Renal cortical epithelial cell (primary cell): ENCODE results near the gene GRIN1. TPM values are rescaled to one million over a fixed set of nuclear protein-coding genes. Genes with fewer than 3 reads are reported as not detected.

Experiments
- DNase-seq: peaks from one replicate; pipeline ENCODE4 v3.0.0-alpha.2; 2011; ENCODE audit warnings: low read depth
- total RNA-seq: library from RNA; depleted of rRNA; stranded (reverse); fragments of >200 nt; gene quantifications from 2 replicates; pipeline ENCODE4 v1.2.3, GENCODE V29; 2014

Gene GRIN1
- total RNA-seq, 1 donor from 2014 or later: 0.30 TPM

DNA sequence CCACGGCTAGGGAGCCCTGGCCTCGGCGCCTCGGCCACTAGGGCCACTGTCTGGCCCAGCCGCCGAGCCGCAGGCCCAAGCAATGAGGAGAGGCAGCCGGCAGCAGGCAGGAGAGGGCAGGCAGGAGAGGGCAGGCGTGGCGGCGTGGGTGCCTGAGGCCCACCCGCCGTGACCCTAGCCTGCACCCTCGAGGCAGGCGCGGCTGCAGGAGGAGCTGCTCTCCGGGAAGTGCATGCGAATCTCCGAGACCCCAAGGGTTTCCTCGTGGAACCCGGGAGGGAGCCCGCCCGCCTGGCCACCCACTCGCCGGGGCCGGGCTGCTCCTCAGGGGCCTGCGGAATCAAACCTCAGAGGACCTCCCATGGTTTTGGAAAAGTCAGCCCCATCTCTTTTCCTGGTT is 9.3 kb downstream of the GRIN1 start:
- DNase-seq: no peak

DNA sequence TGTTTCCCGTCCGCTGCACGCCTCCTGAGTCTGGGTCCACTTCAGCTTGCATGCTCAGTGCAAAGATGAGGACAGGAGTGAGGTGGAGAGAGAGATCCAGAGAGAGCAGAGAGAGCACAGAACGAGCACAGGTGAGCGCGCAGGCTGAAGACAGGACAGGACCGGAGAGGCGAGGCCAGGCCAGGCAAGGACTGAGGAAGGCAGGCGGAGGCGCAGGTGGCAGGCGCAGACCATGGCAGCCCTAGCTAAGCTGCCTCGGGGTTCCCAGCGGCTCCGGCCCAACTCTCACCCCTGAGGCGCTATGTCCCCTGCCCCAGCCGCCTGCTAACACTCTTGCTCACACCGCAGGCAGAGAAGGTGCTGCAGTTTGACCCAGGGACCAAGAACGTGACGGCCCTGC is 9.7 kb downstream of the GRIN1 start:
- DNase-seq: no peak

DNA sequence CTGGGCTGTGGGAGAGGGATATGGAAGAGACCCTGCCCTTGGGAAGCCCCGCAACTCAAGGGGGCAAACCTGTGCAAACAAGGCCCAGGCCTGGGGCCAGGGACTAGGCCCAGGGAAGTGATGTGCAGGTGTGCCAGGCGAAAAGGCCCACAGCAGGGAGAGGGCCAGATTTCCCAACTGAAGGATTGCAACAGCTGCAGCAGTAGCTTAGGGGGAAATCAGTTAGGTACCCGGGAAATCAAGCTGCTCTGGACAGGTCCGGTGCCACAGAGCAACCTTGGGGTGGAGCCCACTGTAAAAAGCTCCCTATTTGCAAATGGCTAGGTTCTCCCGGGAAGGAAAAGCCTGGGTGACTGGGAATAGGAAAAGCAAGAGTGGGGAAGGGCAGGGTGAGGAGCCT is 10.4 kb downstream of the GRIN1 start:
- DNase-seq: no peak

DNA sequence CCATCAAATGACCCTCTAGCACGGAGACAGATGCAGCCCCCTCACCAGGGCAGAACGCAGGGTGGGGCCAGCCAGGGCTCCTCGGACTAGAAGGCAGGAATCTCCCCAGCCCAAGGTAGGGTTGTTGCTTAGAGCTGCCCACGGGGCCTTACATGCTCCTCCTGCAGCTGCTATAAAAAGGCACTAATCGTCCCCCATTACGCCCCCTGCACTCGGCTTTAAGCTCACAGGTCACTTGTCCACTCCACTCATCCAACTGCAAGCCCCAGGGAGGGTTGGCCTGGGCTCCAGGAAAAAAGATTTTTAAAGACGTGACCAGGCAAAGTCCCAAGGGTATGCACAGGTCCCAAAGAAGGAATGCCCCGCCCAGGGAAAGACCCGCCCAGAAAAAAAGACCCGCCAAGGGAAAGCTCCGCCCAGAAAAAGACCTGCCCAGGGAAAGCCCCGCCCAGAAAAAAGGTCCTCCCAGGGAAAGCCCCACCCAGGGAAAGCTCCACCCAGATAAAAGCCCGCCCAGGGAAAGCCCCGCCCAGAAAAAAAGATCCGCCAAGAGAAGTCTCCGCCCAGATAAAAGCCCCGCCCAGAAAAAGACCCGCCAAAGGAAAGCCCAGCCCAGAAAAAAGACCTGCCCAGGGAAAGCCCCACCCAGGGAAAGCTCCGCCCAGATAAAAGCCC is 11.1 kb downstream of the GRIN1 start:
- DNase-seq: no peak

DNA sequence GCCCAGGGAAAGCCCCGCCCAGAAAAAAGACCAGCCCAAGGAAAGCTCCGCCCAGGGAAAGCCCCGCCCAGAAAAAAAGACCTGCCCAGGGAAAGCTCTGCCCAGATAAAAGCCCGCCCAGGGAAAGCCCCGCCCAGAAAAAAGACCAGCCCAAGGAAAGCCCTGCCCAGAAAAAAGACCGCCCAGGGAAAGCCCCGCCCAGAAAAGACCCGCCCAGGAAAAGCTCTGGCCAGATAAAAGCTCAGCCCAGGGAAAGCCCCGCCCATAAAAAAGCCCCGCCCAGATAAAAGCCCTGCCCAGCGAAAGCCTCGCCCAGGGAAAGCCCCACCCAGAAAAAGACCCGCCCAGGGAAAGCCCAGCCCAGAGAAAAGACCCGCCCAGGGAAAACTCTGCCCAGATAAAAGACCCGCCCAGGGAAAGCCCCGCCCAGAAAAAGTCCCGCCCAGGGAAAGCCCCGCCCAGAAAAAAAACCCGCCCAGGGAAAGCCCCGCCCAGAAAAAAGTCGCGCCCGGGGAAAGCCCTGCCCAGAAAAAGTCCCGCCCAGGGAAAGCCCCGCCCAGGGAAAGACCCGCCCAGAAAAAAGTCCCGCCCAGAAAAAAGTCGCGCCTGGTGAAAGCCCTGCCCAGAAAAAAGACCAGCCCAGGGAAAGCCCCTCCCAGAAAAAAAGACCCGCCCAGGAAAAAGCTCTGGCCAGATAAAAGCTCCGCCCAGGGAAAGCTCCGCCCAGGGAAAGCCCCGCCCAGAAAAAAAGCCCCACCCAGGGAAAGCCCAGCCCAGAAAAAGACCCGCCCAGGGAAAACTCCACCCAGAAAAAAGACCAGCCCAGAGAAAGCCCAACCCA is 11.9 kb downstream of the GRIN1 start:
- no peak for DNase-seq

DNA sequence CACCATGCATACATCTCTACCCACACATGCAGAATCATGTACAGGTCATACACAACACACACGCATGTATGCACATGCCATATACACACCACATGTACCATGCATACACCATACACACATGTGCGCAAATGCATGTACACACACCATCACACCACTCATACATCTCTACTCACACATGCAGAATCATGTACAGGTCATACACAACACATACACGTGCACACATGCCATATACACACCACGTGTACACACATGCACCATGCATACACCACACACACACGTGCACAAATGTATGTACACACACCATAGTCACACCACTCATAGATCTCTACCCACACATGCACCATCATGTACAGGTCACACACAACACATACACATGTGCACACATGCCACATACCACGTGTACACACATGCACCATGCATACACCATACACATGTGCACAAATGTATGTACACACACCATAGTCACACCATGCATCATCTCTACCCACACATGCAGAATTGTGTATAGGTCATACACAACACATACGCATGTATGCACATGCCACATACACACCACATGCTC is 14.0 kb downstream of the GRIN1 start:
- no peak for DNase-seq

DNA sequence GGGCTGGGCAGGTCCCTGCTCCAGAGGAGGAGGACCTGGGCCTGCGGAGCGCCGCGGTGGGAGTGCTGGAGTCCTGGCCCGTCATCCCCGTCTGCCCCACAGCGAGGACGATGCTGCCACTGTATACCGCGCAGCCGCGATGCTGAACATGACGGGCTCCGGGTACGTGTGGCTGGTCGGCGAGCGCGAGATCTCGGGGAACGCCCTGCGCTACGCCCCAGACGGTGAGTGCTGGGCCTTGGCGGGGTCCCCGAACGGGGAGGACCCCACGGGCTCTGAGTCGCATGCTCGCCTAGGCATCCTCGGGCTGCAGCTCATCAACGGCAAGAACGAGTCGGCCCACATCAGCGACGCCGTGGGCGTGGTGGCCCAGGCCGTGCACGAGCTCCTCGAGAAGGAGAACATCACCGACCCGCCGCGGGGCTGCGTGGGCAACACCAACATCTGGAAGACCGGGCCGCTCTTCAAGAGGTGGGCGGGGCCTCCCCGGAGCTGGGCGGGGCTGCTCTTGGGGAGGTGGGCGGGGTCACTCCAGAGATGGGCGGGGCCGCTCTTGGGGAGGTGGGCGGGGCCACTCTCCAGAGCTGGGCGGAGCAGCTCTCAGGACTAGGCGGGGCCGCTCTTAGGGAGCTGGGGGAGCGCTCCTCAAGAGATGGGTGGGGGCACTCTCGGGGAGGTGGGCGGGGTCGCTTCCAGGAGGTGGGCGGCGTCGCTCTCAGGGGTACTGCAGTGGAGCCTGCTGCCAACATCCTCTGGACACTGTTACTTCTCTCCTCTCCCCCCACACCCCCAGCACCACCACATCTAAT is 17.8 kb downstream of the GRIN1 start:
- no peak for DNase-seq

DNA sequence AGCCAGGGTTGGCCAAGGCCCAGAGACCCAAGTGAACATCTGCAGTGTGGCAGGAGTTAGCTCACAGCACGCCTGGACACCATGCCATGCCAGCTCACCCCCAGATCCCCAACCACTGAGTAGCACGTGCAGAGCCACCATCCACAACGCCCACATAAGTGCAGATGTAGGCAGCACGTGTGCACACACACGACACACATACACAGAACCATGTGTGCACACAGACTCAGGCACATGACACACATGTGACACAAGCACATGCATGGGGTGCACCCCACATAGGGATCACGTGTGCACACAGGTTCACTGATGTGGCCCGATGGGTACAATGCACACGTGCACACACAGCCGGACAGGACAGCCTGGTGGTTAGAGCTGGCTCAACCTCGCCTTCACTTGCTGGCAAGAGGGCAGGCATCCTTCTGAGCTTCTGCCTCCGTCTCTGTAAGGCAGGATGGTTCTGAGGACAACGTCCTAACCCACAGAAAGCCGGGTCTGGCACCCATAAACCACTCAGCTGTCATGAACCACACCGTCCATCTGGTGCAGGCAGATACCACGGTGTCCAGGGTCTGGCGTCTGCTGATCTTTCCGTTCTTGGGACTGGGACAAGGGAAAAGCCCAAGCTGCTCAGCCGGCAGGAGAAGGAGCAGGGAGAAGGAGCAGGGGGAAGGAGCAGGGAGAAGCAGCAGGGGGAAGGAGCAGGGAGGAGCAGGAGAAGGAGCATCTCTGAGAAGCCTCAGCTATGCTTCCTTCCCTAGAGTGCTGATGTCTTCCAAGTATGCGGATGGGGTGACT is 18.9 kb downstream of the GRIN1 start:
- DNase-seq: no peak

DNA sequence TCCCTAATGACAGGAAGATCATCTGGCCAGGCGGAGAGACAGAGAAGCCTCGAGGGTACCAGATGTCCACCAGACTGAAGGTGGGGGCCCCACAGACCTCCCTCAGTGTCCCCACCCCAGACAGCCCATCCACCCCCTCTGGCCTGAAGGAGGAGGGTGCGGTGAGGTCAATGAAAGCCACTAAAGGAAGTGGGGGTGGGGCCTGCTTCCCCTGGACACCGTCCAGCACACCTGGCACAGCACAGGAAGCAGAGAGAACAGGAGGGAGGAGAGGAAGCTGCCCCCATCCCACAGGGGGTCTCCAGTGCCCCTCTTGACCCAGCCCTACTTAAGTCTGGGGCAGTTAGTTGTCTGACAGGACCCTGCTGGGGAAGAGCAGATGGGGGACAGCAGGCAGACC is 19.7 kb downstream of the GRIN1 start:
- DNase-seq: no peak

DNA sequence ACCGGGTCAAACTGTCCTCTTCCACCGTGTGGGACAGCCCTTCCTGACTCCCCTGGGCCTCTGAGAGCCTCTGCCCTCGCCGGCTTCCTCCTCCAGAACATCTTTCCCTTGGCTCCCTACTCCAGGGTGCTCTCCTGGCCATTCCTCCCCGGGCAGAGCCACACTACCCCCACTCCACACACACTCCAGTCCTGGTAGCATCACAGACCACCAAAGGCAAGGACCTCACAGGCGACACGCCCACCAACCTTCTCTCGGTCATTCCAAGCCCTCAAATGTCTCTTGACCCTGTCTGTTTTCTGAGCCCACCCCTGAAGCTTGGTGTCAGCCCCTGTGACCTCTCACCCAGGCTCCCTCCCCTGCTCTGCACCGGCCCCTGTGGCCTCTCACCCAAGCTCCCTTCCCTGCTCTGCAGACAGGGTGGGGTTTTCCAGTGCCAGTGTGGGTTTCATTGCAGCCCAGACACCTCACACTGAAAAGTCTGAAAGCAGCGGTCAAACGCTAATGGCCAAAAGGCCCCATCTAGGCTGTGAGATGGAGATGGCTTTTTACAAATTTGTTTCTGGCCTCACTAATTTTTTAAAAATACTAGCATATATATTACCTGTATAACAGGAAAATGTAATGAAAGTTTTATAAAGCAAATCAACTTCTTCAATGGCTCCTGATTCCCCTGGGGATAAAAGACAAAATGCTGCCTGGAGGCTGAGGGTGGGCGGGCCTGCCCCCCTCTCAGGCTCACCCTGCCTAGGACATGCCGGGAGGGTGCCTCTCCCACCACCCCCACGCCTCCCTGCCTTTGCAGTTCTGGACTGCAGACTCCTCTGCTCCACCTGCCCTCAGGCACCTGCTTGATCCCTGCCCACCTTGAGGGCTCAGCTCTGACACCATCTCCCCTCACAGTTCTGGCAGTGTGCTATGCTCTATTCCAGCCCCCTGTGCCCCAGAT is 20.4 kb downstream of the GRIN1 start:
- no peak for DNase-seq

DNA sequence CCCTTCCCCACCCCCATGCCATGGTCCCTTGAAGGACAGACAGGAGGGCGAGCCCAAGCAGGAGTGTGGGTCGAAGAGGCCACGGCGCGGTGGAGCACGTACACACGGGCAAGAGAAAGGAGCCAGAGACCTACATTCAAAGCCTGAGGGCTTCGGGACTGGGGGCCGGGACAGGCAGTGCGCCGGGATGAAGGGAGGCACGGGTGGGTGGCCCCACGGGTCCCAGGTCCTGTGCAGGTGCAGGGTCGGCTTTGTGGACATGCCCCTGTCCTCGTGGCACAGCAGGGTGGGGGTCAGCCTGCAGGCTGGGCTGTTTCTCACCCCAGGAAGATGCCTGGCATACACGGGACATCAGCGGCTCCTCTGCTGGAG is 21.1 kb downstream of the GRIN1 start:
- DNase-seq: no peak

DNA sequence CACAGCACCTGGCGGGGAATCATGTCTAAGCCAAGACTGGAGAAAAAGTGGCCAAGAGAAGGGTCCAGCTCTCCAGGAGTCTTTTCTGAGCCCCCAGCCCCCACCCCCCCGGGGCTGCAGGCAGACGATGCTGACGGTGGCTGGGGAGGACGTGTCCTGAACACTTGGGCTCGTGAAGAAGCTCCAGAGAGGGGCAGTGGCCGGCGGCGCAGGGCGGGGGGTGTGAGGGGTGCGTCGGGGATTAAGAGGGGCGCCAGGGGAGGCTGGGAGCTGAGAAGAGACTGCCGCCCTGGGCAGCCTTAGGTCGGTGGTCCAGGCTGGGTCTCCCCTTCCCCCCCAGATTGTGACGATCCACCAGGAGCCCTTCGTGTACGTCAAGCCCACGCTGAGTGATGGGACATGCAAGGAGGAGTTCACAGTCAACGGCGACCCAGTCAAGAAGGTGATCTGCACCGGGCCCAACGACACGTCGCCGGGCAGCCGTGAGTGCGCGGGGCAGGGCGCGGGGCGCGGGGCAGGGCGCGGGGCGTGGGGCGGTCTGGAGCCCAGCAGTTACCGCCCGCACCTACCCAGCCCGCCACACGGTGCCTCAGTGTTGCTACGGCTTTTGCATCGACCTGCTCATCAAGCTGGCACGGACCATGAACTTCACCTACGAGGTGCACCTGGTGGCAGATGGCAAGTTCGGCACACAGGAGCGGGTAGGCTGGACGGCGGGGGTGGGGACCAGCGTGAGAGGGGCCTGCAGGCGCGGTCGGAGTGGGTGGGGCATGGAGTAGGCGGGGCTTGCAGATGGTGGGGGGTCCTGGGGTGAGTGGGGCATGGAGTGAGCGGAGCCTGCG is 22.0 kb downstream of the GRIN1 start:
- DNase-seq: no peak

DNA sequence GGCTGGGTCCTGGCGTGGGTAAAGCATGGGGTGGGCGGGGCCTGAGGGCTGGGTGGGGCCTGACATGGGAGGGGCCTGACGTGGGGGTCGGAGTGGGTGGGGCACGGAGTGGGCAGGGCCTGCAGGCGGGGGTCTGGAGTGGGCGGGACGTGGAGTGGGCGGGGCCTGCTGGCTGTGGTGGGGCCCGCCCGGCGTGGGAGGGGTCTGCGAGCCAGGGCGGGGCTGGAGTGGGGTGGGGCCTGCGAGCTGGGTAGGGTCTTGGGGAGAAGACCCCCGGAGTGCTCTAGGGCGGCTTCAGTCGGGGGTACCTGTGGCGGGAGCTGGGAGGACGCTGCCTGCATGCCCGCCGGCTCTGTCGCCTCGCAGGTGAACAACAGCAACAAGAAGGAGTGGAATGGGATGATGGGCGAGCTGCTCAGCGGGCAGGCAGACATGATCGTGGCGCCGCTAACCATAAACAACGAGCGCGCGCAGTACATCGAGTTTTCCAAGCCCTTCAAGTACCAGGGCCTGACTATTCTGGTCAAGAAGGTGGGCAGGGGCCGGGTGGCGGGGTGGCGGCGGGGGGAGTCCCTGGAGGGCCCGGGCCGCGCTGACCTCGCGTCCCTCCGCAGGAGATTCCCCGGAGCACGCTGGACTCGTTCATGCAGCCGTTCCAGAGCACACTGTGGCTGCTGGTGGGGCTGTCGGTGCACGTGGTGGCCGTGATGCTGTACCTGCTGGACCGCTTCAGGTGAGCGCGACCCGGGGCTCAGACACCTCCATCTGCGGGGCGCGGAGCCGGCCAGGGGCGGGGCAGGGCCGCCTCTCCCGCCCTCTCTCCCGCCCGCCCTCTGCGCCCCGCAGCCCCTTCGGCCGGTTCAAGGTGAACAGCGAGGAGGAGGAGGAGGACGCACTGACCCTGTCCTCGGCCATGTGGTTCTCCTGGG is 22.9 kb downstream of the GRIN1 start:
- no peak for DNase-seq

DNA sequence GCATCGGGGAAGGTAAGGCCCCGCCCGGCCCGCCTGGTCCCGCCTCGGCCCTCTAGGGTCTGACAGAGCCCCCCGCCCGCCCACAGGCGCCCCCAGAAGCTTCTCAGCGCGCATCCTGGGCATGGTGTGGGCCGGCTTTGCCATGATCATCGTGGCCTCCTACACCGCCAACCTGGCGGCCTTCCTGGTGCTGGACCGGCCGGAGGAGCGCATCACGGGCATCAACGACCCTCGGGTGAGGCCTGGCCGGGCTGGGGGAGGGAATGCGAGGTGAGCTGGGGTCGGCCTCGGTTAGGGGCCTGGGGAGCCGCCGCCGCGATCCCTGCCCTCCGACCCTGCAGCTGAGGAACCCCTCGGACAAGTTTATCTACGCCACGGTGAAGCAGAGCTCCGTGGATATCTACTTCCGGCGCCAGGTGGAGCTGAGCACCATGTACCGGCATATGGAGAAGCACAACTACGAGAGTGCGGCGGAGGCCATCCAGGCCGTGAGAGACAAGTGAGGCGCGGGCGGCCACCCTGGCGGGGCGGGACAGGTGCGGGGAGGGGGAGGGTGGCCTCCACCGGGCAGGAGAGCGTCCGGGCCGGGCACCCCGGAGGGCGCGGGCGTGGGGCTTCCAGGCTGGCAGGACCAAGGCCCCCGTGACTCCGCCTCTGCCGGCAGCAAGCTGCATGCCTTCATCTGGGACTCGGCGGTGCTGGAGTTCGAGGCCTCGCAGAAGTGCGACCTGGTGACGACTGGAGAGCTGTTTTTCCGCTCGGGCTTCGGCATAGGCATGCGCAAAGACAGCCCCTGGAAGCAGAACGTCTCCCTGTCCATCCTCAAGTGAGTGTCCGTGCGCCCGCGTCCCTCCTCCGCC is 23.8 kb downstream of the GRIN1 start:
- no peak for DNase-seq

DNA sequence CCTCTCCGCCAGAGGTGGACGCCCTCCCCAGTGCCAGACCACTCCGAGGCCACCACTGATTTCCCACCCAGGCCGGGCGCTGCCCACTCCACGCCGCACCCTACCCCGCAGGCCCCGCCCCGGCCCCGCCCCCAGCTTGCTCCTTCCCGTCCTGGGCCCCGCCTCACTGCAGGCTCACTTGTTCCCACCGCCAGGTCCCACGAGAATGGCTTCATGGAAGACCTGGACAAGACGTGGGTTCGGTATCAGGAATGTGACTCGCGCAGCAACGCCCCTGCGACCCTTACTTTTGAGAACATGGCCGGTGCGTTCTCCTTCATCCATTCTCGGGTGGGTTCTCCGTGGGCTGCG is 24.4 kb downstream of the GRIN1 start:
- DNase-seq: no peak

DNA sequence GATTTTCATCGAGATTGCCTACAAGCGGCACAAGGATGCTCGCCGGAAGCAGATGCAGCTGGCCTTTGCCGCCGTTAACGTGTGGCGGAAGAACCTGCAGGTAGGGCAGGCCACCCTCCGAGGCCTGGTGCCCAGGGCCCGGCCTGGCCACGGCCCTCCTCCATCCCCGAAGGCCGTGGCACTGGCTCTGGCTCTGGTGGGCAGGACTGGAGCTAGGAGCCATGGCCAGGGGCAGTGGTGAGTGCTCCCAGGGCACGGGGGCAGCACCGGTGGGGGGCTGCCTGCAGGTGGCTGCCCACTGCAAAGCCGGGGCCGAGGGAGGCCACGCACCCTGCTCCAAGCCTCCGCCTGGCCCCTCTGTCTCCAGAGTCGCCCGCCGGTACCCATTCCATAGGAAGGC is 24.9 kb downstream of the GRIN1 start:
- no peak for DNase-seq
